ENCODE data around the gene ZNF860.
A peak's percentile ranks its signal among the peaks of the same experiment; 100 is the strongest.
"Not testable (repeated sequence)": the region's sequence is repeated elsewhere in the genome, so short reads cannot be mapped to it uniquely, and the experiment has no call there.

ZNF860 gene

GRCh38 chr3:31962801-31963205, 18.7 kb upstream of the ZNF860 start:
- no peak for DNase-seq

GRCh38 chr3:31966978-31967591, 14.5 kb upstream of the ZNF860 start:
- no peak for DNase-seq

GRCh38 chr3:31967592-31967991, 14.0 kb upstream of the ZNF860 start:
- DNase-seq: no peak

- DNase-seq: no peak
These were observed 13.1 kb upstream of the ZNF860 start for GRCh38 chr3:31968369-31968926.

DNA sequence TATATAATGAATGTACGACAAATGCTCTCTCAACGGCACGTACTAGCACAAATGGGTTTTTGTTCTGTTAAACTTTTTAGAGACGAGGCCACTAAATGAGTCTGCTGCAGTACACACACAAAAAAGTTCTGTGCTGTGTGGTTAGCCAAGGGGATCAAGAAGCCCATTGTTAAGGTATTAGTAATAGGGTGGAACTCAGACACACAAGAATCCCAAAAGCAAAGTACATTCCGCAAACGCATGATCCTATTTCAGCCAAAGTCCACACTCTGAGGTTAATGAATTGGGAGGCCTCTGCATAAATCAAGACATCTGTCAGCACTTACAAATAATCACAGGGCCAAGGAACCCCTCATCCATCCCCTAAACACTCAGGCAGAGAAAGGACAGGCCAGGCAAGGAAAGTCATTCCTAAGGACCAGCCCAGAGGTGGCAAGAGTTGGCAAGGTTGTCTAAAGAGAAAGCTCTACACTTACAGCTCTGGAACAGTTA, 12.6 kb upstream of the ZNF860 start:
- DNase-seq: no peak

DNA sequence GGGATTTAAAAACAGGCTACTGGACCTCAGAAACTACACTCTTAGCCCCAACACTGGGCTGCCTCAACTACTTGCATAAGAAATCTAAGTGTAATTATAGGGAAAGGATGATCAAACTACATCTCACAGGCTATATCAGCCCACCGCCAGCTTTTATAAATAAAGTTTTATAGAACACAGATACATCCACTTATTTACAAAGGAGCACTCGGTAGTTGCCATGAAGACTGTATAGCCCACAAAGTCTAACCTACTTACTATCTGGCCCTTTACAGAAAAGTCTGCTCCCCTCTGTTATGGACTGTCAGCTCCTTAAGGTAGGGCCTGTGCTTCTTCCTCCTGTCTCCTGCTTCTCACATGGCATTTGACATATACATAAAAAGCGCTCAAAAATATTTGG, 9.9 kb upstream of the ZNF860 start:
- no peak for DNase-seq

- DNase-seq: no peak
These were observed 8.5 kb upstream of the ZNF860 start for GRCh38 chr3:31973081-31973480.

DNA sequence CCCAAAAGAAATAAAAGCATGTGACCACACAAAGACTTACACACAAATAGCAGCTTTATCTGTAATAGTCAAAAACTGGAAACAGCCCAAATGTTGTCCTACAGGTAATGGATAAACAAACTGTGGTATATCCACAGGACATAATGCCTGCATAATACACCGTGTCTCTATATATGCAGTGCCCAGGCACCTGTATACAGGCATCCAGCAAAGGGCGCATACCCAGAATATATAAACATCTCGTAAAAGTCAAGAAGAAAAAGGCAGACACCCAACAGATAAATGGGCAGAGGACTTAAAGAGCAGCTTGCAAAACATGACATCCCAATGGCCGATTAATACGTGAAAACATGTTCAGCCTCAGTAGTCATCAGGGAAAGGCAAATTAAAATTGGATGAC, 7.7 kb upstream of the ZNF860 start:
- no peak for DNase-seq

DNA sequence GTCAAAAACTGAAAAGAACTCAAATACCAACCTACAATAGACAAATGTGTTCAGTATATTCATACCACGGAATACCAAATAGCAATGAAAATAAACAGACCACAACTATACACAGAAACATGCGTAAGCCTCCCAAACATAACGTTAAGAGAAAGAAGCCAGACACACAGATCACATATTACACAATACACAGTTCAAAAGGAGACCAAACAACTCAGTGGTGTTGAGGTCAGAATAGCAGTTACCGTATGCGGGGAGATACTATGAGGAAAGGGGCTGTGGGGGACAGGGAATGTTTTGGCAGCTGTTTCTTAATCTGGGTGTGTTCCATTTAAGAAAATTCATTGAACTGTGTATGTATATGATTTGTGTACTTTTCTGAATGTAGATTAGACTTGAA, 7.1 kb upstream of the ZNF860 start:
- DNase-seq: no peak

GRCh38 chr3:31974964-31975363, 6.6 kb upstream of the ZNF860 start:
- DNase-seq: no peak

- no peak for DNase-seq
These were observed 5.2 kb upstream of the ZNF860 start for GRCh38 chr3:31976302-31976701.

- DNase-seq: no peak
These were observed 3.8 kb upstream of the ZNF860 start for GRCh38 chr3:31977736-31978135.

DNA sequence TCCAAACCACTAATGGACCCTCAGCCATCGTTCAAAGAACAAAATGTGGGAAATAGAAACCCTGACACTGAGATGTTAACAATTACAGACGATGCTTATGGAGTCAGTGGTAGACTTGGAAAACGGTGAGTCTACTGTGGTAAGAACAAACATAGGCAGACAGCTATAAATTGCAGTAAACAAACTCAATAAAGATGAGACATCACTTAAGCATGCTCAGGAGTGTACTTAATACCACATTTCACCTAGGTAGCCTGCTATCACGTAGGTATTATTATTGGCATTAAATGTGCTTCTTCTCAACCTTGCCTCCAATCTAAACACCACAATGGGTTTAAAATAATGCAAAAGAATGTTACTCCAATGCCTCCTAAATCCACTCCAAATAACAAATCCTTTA, 3.0 kb upstream of the ZNF860 start:
- DNase-seq: no peak

GRCh38 chr3:31979001-31979697, 2.4 kb upstream of the ZNF860 start:
- no peak for DNase-seq

GRCh38 chr3:31980530-31981205, 882 bp upstream of the ZNF860 start:
- DNase-seq: peak; percentile 1

DNA sequence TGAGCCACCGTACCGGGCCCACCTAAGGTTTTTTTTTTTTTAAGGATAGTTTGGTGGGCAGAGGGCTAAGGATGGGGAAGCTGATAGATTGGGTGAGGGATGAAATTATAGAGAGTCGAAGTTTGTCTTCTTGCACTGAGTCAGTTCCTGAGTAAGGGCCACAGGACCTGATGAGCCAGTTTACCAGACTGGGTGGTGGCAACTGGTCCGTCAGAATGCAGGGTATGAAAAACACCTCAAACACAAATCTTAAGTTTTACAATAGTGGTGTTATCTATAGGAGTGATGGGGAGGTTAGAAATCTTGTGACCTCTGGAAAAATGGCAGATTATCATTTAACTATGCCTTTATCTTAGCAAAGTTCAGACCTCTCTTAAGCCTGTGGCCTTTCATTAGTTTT, 2.8 kb downstream of the ZNF860 start:
- DNase-seq: no peak

GRCh38 chr3:31985831-31986230, 4.3 kb downstream of the ZNF860 start:
- DNase-seq: no peak

- no peak for DNase-seq
These were observed 6.7 kb downstream of the ZNF860 start for GRCh38 chr3:31988271-31988670.

- DNase-seq: not testable (repeated sequence)
These were observed 11.4 kb downstream of the ZNF860 start for GRCh38 chr3:31992995-31993394.

- DNase-seq: no peak
These were observed 12.3 kb downstream of the ZNF860 start for GRCh38 chr3:31993843-31994242.

GRCh38 chr3:31995026-31995425, 13.5 kb downstream of the ZNF860 start:
- not testable (repeated sequence) for DNase-seq

DNA sequence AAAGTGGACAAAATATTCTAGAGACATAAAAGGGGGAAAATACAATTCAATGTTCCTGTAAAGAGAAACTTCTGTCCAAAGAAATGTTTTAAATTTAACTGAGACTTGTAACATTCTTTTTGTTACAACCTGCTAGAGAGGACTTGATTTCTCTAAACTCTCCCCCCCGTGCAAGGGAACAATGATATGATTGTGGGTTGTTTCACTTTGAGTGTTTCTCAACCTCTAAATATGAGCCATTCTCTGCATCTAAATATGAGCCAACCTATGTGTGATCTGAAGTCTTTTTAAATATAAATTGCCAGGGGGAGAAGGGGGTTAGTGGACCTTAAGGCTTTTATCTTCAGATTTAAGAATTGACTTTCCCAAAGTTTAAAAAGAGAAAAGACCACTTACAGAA, 14.6 kb downstream of the ZNF860 start:
- no peak for DNase-seq

- DNase-seq: no peak
These were observed 15.9 kb downstream of the ZNF860 start for GRCh38 chr3:31997500-31997899.

GRCh38 chr3:31999907-32000439, 18.4 kb downstream of the ZNF860 start:
- no peak for DNase-seq
